Right ventricle myocardium superior (tissue), 1 donor: Measurements from ENCODE around the gene SLC2A4RG. TPM values are rescaled to one million over a fixed set of nuclear protein-coding genes. Genes with fewer than 3 reads are reported as not detected.
A peak's percentile ranks its signal among the peaks of the same experiment; 100 is the strongest.

Source experiments
- ATAC-seq: fragments of 200-7000 bp; cut with Tn5 transposase; one replicate; pipeline ENCODE4 v1.9.1; 2020; ENCODE audit warnings: mild to moderate bottlenecking; ENCODE audit not compliant: poor library complexity
- DNase-seq: peaks from one replicate; pipeline ENCODE4 v3.0.0-alpha.2; 2020
- intact Hi-C: fragments of 100-400 bp; cut with DNase I; formaldehyde crosslinking; loops from one replicate; pipeline ENCODE4 v1.11.2; 2022
- total RNA-seq: library from RNA; stranded (reverse); fragmentation: NEBNext Ultra II Directional; extraction: Animal tissue kit (Norgen Biotek cat#: 25700); gene quantifications from one replicate; pipeline ENCODE4 v1.2.1, GENCODE V29; 2021
- donor health status: DM: no; HTN: yes; CAD: no; lungs with severe emphysema.

The SLC2A4RG gene
- total RNA-seq, 1 donor from 2014 or later: 95.0 TPM

DNA sequence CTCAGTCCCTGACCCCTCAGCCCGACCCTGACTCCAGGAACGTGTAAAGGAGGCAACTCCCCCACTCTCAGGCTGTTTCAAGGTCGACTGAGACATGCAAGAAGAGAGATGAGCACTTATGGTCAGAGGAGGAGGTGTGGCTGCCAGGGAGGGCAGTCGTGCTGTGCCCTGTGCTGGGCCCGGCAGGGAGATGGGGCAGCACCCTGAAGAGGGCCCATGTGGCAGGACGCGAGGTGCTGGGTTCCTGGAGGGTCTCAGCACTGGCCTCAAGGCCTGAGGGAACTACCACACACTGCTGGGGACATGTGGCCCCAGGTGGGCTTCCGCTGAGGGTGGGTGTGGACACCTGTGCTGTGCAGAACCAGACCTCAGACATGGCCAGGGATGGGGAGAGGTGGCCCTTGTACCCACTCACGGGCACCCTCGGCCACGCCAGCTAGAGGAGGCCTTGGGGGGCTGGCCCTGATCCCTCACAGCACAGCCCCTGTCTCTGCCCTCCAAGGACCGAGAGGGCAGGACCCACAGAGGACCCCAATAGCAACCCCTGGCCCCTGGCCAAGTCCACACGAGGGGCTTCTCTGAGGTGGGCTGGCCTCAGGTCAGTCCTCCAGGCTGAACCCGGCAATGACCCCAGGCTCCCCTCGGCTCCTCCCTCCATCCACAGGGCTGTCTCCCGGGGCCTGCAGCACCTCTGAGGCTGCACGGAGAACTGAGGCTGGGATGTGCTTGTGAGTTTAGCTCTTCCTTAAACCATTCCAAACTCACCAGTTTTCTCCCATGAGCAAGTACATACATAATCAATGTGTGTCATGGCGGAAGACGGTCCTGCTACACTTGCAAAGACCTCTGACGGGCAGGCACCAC, 8.7 kb downstream of the SLC2A4RG start:
- peak; percentile 30 for ATAC-seq
- DNase-seq: no peak
- intact Hi-C loops: no loop called here

DNA sequence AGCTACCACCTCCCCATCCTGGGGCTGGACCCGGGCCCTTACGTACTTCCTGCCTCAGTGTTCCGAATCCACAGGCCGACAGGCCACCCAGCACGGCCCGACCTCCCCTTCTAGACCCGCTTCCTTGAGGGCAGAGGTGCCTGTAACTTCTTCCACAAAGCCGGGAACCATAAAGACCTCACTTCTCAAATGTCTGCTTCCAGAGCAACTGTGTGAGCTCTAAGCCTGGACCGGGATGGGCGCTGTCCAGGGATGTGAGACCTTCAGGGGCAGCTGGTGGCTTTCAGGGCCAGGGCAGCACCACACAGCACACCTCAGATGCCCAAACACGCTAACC, 9.3 kb downstream of the SLC2A4RG start:
- DNase-seq: no peak
- intact Hi-C loops: no loop called here
- no peak for ATAC-seq

DNA sequence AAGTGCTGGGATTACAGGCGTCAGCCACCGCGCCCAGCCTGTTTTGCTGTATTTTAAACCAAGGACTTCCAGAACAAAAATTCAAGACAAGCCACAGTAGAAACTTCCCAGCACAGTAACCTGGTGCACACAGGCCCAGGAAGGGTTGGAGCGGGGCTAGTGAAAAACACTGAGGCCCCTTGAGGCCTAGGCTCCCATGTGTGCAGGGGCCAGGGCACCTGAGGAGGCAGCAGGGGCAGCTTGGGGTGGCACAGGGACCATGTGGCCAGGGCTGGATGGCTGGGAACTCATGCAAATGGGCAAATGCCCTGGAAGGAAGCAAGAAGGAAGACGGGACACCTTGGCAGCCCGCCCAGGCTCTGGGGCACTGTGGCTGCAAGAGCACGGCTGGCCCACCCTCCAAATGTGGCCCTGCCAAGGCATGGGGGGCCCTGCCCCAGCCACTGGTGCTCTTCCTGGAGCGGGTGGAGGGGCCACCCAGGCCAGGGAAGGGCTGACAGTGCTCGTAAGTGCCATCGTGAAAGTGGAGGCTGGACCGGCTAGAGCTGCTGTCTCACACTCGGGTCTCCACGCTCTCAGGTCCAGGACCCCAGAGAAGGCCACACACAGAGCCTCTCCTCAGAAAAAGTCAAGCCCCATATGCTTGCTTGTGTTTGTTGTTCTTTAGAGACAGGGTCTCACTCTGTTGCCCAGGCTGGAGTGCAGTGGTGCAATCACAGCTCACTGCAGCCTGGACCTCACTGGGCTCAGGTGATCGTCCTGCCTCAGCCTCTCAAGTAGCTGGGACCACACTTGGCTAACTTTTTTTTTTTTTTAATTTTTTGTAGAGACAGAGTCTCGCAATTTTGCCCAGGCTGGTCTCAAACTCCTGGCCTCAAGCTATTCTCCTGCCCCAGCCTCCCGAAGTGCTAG, 10.3 kb downstream of the SLC2A4RG start:
- ATAC-seq: no peak
- no peak for DNase-seq
- intact Hi-C loops: no loop called here

- intact Hi-C loops: no loop called here
- ATAC-seq (no peak), DNase-seq (no peak)
Observed at GRCh38 chr20:63750807-63751470, 11.4 kb downstream of the SLC2A4RG start.

GRCh38 chr20:63751471-63752271, 12.1 kb downstream of the SLC2A4RG start:
- intact Hi-C loops: no loop called here
- ATAC-seq: no peak
- DNase-seq: no peak

GRCh38 chr20:63752411-63753101, 13.0 kb downstream of the SLC2A4RG start:
- DNase-seq: no peak
- no peak for ATAC-seq
- intact Hi-C loops: no loop called here

GRCh38 chr20:63753381-63753780, 13.8 kb downstream of the SLC2A4RG start:
- intact Hi-C loops: no loop called here
- DNase-seq (no peak), ATAC-seq (no peak)

GRCh38 chr20:63754008-63754407, 14.4 kb downstream of the SLC2A4RG start:
- intact Hi-C loops: no loop called here
- DNase-seq (no peak), ATAC-seq (peak; percentile 14)

DNA sequence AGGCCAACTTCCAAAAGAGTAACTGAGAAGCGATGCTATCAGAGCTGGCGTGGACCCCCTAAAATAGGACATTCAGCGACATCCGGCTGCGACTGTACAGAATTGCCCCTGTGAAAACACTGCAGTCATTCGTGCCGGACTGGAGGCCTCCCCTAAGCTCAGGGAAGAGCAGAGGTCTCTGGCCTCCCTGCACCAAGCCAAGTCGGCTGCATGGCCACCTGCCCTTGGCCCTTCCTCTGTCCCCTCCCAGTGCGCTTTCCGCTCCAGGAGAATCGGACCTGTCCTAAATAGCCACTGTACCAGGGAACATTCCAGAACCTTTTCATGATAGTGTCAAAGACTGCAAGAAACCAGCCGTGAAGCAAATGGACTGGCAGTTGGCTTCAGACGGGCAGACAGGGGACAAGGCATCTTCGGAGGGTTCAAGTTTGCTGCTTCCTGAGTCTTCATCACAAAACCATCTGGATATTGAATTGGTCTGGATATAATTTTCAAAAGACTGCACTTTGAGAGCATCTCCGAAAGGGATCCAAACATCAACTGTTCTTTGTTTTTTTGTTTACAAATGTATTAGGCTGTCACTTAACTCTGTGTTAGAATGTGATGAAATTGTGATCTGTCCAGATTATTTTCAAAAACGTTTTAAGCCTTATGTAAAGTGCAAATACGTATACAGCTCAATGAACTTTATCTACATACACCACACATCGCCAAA, 16.5 kb downstream of the SLC2A4RG start:
- intact Hi-C loops: no loop called here
- DNase-seq: no peak
- ATAC-seq: no peak

DNA sequence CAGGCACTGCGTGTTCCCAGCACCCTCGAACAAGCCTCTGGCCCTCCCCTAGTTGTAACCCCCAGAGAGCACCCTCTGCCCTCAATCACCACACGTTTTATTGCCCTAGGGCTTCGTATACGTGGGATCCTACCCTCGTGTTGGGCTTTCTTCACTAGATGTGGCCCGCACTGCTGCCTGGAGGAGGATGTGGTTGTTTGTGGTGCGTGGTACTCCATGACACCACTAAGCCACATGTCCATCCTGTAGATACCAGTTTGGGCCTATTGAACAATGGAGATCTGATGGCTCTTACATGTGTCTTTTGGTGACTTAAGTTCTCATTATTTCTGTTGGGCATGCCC, 17.0 kb downstream of the SLC2A4RG start:
- DNase-seq (no peak), ATAC-seq (no peak)
- intact Hi-C loops: no loop called here

GRCh38 chr20:63758152-63758551, 18.6 kb downstream of the SLC2A4RG start:
- no peak for ATAC-seq
- no peak for DNase-seq
- intact Hi-C loops: no loop called here

GRCh38 chr20:63759377-63759901, 19.9 kb downstream of the SLC2A4RG start:
- intact Hi-C loops: no loop called here
- ATAC-seq (no peak), DNase-seq (no peak)

DNA sequence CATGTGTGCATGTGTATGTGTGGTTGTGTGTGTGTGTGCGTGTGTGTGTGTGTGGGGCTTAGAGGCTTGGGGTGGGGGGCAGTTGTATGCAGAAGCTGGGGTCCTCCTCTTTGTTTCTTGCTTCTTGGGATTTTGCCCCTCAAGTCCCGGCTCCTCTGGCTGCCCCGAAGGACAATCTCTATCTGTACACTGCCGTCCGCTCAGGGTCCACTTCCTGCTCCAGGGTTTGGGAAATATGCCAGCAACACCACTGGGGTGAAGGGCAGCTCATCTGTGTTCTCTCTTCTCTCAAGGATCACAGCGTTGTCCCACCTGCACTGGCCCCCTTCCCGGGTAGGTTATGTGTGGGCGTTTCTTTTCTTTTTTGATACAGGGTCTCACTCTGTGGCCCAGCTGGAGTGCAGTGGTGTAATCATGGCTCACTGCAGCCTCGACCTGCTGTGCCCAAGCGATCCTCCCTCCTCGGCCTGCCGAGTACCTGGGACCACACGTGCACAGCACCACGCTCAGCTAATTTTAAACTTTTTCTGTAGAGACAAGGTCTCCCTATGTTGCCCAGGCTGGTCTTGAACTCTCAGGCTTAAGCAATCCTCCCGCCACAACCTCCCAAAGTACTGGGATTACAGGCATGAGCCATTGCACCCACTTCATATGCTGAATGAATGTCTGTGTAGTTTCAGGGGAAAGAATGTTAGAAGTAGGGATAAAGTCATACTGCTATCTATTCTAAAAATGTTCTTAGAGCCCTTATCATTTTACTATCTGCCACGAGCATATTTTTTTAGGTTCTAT, 25.7 kb downstream of the SLC2A4RG start:
- intact Hi-C loops: no loop called here
- DNase-seq: no peak
- no peak for ATAC-seq

GRCh38 chr20:63765902-63766301, 26.3 kb downstream of the SLC2A4RG start:
- intact Hi-C loops: no loop called here
- ATAC-seq (no peak), DNase-seq (no peak)

DNA sequence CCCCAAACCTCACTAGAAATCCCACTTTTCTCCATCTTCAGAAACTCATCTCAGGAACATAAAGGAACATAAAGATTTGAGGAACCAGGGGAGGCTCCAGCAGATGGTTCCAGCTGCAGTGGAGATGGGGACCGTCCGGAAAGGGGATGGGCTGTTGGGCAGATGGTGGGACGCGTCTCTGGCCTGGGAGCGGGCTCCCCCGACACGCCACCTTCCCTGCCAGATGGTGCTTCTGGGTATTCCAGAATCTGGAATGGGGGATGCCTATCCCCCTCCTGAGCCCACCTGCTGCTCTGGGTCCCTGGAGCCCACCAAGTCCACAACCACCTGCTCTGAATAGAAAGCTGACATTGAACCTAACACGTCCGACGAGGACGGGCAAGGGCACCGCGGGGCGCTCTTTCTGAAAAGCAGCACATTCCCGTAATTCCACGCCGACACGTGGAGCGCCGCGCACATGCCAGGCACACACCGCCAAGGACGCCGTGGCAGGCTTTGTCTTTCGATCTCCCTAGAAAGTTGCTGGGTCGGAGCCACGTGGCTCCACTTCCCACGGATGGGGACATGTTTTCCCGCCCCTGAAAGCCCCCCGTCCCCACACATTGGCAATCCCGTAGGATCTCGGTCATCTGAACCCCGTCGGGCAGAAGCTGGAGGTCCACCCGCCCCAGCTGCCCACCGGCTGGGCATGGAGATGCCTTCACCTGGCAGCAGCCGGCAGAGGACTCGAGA, 27.3 kb downstream of the SLC2A4RG start:
- no peak for ATAC-seq
- intact Hi-C loops: no loop called here
- no peak for DNase-seq

DNA sequence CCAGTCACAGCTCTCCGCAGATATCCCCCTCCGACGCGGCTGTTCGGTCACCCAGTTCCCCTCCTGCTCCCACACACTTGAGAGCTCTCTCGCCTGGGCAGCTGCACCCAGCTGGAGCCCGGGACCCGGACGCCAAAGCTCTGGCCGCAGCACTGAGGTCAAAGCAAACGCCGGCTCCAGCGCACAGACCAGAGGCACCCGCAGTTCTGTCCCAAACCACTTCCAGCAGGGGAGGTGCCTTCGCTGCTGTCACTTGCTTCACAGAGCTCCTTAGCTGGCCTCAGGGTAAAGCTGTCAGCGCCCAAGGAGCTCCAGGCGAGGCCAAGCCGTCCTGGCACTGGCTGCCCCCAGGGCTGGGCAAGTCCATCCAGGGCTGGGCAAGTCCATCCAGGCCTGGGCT, 27.9 kb downstream of the SLC2A4RG start:
- peak; percentile 45 for ATAC-seq
- DNase-seq: no peak
- intact Hi-C loops: no loop called here
